Left forelimb (tissue), 1 donor: ENCODE measurements around the gene BICD1.
"Not testable (repeated sequence)": the region's sequence is repeated elsewhere in the genome, so short reads cannot be mapped to it uniquely, and the experiment has no call there.

Experiments used
- DNase-seq: peaks from one replicate; pipeline ENCODE4 v3.0.0-alpha.2; 2018; ENCODE audit warnings: low spot score

The BICD1 gene

DNA sequence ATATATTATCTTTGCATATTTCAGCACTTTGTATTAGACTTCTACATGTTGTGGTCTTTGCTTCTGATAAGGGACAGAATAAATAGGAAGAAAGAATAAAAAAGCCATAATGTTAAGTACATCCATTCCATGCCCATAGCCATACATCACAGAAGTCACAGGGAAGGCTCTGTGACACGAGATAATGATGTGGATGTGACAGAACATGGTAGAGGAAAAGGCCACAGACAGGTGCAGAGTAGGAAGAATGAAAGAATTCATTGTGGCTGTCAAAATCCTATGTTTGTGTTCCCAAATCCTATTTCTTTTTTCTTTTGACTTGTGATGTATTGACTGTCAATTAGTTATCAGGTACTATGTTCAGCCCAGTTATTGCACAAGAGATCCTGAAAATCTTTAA is 38.4 kb downstream of the BICD1 start:
- DNase-seq, result no peak

DNA sequence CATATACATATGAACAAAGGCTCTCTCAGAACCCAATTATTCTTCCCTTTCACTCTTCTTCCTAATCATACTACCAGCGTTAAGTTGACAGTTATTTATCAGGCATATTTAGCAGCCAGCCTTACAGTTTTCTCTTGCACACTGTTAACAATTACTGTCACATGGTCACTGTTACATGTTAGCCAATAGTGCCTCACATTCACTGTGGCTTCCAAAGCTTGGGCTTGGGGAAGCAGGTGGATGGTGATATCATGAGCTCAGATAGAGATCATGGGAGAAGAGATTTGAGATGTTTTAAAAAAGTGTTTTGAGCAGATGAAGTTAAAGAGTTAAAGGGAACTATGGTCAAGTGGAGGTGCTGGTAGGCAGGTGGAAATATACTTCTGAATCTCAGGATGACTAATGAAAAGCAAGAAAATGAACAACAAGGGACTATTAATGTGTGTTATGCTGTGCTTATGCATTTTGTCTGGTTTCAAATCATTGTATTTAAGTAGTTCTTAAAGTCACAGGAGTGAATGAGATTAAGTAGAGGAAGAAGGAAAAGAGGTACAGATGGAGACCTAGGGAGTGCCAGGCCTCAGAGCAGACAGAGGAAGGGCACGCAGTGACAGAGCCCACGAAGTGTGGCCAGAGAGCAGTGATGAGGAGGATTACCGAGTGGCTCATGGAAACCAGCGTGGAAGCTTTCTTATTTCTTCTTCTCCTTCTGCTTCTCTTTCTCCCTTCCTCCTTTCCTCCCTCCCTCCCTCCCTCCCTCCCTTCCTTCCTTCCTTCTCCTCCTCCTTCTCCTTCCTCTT is 39.6 kb downstream of the BICD1 start:
- DNase-seq, result no peak

DNA sequence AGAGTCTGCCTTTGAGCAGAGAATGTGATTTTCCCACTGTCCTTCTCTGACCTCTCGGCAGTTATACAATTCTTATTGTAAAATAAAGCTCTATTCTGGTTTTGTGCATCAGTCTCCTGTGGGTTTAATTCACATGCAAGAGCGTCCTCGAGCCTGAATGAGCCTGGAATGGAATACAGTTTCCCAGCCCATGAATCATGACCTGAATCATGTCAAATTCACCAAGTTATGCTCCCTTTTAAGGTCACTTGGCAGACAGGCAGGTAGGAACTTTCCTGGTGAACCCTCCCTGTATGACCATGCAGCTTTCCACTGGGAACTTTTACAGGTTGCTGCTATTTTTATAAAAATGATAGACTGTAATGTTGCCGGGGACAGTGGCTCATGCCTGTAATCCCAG is 41.7 kb downstream of the BICD1 start:
- DNase-seq, result no peak

DNA sequence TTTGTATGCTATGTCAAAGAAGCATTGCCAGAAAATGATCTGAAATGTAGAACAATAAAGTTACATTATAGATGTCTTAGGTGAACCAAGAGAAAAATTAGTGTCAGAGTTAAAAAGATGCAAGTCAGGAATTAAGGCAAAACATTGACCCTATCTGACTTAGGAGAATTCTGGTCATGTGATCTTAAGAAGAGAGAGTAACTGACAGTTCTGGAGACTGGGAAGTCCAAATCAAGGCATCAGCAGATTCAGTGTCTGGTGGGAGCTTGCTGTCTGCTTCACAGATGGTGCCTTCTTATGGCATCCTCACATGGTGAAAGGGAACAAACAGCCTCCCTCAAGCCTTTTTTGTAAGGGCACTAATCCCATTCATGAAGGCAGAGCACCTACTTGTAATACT is 42.8 kb downstream of the BICD1 start:
- DNase-seq, result no peak

DNA sequence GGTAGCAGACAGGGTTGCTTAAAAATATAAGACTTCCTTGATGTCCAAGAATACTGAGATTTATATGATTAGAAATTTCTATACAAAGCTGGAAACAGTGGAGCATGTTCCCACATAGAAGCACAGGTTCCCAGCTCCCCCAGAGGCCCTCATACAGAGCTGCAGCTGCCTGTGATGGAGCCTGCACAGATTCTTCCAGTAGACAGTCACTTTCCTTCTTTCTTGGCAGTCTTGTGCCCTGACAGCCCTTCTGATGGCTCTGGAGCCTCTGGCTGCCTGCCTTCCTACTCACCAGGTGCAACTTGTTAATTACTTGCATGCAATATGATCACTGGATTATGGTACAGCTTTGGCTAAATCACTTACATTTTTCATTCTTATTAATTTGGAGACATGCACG is 44.4 kb downstream of the BICD1 start:
- DNase-seq, result no peak

DNA sequence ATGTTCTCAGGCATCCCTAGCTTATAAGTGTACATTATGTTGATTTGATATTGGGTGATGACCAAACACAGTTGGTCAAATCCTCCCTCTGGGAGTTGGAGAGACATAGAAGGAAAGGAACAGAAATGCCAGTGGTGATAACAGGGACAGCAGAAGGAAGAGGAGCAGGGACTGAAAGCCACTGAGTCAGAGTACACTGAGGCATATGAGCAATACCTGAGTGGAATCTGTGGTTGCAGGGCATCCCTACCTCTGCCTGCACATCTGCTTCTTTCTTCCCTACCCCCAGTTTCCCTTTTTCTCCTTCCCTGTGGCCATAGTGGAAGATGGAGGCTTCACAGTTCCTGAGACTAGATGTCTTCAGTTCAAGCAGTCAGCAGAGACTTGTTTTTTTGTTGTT is 44.9 kb downstream of the BICD1 start:
- no peak for DNase-seq

DNA sequence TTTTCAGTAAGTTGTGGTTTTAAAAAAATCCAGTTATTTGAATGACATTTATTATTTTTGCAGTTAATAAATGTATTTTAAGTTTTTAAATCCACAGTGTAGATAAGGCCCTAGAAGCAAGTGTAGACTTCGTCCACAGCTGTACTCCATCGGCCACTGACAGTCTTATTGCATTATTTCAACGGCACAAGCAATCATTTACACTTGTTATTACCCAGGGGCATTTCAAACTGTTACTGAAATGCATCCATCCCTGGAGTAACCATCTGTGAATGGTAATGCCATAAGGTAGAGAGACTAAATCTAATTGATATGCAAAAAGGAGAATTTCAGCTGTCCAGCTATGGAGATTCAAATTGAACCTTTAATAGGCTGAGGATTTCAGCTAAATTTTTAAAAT is 48.4 kb downstream of the BICD1 start:
- no peak for DNase-seq

DNA sequence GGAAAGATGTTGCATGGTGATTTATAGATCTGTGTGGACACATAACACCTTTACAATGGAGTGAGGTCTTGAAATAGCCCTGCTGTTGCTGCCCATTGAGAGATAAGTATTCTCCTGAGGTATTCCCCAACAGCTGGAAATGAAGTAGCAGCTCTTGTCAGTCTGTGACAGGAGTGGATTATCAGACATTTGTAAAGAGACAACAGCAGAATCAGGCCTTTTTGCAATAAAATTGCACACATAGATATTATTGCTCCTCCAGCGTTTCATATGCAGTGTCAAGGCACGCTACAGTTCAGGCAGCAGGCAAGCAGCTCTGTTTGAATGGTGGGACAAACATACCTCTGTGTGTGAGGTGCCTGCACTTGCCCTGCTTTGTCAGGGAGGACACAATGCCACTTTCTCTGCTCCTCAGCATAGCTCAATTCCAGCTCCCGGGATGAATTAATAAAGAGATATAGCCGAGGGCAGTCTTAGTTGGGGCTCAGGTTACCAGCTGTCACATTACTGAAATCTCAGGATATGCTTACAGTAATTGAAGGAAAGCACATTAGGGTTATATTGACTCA is 49.4 kb downstream of the BICD1 start:
- DNase-seq, result no peak

DNA sequence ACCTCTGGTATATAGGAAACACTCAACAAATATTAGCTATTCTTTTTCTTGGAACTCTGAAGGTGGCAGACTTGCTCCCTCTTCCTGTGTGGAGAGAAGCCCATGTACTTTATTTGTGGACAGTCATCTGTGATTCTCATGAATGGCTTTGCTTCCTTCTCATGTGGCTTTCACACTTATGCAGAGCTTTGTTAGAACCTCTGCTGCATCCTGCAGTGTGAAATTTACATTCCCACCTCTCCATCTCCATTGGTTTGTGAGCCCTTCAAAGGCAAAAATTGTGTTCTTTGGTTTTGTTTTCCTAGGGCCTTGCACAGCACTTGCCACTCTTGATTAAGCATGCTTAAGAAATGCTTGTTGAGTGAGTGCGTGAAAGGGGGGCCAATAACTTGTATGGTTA is 51.9 kb downstream of the BICD1 start:
- no peak for DNase-seq

DNA sequence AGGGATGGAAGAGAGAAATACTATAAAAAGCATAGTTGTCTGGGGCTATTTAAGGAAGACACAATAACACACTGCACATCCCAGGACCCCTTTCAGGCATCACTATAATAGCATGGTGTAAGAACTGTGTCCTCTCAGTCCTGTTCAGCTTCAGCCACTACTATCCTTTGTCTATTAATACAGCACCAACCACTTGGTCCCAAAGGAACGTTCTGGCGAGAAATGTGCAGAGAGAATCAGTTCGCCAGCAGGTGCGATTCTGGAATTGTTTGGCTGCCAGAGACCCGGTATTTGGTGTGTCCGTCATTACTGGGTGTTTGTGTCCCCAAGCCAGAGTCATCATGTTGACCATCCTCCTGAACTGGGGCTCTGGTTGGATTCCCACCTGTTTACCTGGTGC is 52.7 kb downstream of the BICD1 start:
- no peak for DNase-seq

DNA sequence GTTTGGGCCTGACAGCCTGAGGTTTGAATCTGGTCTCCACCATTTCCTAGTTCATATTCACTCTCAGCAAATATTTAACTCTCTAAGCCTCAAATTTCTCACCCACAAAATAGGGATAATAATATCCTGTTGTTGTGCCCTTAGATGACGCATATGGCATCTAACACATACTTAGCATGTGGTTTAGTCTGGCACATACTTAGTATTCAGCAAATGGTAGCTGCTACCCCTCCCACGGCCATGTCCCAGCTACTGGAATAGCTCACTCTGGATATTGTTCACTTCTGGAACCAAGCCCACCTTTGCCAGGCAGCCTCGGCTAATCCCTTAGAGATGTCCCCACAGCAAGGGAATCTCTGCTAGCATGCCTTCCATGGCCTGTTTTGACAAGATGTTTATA is 53.3 kb downstream of the BICD1 start:
- DNase-seq, result no peak

DNA sequence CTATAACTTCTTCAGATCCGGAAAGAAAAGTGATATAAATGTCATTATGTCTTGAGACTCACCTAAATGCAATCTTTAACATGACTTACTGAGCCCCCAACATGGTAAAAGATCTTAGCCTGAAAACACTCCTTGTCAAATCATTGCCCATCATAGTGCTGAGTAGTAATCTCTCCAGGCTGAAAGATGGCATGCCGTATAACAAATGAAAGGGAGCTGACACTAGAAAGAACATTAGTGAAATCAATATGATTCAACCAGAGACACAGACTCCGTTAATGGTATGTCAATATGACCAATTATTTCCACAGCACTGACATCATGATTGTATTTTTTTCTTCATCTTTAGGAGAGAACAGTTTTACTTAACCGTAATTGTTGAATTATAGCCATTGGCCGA is 54.4 kb downstream of the BICD1 start:
- no peak for DNase-seq

DNA sequence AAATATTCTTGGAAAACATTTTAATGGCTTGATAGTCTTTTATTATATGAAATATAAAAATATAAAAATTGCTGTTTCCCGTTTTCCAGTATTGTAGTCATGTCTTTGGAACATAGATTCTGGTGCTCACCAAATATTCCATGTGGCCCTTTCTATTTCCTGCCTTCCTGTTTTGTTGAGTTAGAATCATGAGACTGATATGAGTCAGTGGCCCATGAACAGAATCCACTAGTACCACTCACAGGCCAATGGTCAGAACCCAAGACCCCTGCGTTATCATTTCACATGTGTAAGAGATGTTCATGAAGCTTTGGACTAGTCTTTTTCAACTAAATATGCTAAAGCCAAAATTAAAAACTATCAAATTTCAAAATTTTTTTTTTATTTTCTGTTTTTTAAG is 56.9 kb downstream of the BICD1 start:
- no peak for DNase-seq

DNA sequence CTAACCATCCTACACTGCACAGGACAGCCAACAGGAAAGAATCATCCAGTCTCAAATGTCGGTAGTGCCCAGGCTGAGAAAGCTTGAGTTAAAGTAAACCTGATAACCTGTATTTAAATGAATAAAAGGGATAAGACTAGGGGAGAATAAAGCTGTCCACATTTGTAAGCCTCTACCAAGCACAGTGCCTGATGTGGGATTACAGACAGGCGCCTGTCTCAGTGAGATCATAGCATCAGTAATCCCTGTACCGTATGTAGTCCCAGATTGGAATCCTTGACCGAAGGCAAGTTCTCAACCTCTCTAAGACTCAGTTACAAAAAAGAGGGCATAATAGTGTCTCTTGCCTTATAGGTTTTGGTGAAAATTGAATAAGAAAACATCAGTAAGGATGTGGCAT is 59.9 kb downstream of the BICD1 start:
- no peak for DNase-seq

DNA sequence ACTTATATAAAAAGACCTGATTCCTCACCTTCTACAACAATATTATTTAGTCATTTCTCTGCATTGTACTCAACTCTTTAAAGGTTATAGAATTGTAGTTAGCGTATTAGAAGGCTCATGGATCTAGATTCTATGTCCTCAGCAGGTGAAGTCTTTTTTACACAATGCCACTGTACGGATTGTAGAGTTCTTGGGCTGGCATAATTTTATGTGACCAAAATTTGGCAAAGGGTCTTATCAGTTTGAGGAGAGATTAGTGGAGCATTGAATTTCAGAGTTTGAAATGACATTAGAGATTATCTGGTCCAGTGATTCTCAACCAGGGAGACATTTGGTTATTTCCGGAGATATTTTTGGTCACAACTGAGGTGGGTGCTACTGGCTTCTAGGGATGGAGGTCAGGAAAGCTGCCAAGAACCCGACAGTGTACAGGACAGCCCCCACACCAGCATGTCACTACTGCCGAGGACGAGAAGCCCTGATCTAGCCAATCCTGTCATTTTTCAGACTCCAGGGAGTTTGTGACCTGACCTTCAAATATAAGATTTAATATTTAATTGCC is 63.9 kb downstream of the BICD1 start:
- DNase-seq, result no peak

DNA sequence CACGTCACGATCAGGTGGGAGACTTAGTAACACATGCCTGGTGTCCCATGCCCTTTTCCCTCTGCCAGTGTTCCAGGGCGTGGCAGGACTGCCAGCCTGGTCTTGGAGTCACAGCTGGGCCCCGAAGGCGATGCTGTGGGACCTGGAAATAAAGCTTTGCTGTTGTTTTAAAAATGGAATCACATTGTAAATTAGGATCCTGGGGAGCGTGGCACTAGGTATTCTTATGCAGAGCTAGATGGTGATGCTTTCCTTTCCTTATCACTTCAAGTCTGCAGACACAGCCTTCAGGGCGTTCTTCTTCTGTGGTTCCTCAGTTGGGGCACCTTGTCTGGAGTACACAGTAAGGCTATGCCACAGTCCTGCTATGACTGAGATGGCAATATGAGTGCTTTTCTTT is 64.6 kb downstream of the BICD1 start:
- DNase-seq, result no peak

DNA sequence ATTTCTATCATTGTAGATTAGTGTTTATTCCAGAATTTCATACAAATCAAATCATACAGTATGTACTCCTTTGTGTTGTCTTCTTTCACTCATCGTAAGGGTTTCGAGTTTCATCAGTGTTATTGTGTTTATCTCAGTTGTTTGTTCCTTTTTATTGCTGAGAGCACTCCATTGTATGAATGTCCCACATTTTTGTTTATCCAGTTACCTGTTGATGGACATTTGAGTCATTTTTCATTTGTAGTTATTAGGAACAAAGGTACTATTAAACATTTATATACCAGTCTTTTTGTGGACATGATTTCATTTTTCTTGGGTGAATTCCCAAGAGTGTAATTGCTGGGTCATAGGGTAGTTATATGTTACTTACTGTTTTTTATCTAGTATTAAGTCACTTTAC is 70.0 kb downstream of the BICD1 start:
- no peak for DNase-seq

DNA sequence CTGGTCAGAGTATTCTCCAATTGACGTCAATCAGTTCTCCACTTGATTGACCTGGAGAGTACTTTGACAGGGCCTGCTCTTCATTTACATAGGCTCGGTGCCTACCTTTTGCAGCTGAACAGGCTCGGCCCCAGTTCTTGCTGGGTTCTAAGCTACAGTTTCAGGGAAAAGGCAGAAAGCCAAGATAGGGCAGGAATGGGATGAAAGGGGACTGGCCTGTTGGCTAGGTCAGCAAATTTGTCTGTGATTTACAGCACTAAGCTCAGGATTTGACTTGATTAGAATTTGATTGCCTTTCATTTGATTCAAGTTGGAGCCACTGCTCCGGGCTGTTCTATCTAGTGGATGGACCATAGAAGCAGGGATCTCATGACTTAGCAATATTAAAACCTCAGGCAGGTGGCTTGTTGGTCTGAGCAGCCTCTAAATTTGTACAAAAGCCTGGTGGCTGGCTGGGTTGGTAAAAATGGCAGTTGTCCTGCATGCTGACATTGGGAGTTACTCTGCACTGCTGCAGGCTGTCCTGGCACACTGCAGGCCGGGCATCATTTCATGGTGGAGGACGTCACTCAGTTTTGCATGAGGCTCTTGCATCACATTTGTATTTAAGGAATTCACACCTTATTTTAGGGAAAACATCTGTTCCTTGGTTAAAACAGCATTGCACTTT is 71.8 kb downstream of the BICD1 start:
- no peak for DNase-seq

DNA sequence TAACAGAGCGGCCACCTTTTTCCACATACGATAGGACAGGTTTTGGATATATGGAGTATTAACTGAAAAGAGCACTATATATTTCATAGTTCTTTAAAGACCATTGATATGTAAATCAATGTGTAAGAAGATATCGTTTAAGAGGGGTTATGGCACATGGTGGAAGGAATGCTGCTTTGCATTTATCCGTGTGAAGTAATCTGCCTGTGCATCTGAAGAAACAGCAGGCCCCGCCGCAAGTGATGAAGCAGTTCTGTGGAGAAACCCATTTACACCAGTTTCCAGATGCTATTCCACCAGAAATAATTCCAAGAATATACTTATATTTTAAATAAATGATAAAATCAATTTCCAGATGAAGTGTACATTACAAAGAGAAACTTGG is 72.4 kb downstream of the BICD1 start:
- DNase-seq, result no peak

DNA sequence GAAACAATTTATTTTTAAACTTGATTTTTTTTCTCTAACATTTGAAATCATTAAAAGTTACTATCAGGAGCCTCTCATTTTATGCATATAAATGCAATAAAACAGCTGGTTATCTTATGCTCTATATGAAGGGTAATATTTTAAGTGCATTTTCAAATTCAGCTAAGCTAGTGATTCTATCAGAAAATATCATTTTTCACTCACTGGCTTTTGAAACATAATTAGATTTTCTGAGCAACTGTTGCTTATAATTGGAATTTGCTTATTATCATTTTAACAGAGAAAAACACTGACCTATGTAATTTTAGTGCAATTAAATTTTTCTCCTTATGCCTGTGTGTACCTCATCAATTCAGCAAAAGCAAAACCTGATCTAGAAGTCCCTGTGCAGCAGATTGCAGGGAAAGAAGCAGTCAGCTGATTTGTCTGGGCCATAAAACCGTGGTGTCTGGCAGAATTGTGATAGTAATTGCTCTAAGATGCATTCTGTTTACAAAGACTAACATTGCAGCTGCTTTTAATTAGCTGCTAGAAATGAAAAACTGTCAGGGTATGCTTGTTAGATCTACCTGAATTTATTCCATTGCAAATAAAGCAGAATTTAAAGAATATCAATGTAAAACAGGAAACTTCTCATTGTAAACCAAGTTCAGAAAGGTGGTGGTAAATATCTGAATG is 75.0 kb downstream of the BICD1 start:
- DNase-seq, result no peak

DNA sequence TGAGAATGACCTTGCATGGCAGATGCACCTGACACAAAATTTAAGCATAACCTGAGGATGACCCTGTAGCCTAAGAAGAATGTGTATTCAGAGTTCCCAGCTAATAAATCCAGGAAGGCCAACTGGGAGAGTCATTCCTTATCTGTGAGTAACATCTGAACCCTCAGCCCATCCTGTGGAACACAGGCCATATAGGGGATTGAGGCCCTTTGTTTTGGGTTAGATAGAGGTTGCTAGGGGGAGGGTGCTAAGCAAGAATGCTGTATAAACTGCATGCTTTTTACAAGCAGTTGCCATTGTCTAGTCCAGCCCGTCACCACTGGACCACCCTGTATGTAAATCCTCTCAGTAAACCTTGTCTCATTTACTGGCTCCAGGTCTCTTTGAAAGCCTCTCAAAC is 77.0 kb downstream of the BICD1 start:
- DNase-seq, result no peak

DNA sequence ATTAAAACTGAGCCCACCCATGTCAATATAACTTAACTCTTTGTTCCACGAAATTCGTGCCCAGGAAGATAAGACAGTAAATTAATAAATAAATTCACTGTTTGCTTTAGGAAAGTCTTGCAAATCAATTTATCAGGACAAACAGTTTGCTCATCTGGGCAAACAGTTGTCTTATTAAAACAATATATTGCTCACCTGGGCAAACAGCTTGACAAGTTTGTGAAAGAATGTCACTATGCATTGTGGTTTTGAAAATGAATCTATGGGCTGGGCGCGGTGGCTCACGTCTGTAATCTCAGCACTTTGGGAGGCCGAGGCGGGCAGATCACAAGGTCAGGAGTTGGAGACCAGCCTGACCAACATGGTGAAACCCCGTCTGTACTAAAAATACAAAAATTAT is 80.5 kb downstream of the BICD1 start:
- not testable (repeated sequence) for DNase-seq

DNA sequence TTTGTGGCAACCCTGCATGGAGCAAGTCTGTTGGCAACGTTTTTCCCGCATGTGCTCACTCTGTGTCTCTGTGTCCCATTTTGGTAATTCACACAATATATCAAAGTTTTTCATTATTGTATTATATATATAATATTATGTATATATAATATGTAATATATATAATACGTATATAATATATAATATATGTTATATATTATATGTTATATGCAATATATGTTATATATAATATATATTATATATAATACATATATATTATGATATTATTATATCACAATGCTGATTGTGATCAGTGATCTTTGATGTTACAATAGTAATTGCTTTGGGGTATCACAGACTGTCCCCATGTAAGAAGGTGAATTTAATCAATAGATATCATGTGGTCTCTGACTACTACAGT is 84.8 kb downstream of the BICD1 start:
- no peak for DNase-seq
